ENCODE measurements around the gene SYK.

SYK gene

DNA sequence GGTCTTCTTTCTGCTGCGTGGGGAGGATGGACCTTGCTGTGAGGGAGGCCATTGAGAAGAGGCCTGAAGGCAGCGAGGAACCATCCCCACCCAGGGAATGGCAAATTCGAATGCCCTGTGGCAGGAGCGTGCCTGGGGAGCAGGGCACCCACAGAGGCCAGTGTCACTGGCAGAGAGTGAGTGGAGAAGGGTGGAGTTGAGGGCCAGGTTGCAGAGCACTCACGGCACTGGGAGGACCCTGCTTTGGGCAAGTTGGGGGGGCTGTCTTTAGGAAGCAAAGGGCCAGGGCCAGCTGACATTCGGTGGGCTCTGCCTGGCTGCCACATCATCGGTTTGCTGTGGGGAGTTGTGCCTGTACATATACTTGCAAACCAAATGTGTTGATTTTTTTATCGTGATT is 47.2 kb downstream of the SYK start:
- no peak for DNase-seq
- no peaks in the 10 kb centered on the region for H3K27me3 ChIP-seq (replicated peaks)
- TF ChIP-seq, protein P1, sequence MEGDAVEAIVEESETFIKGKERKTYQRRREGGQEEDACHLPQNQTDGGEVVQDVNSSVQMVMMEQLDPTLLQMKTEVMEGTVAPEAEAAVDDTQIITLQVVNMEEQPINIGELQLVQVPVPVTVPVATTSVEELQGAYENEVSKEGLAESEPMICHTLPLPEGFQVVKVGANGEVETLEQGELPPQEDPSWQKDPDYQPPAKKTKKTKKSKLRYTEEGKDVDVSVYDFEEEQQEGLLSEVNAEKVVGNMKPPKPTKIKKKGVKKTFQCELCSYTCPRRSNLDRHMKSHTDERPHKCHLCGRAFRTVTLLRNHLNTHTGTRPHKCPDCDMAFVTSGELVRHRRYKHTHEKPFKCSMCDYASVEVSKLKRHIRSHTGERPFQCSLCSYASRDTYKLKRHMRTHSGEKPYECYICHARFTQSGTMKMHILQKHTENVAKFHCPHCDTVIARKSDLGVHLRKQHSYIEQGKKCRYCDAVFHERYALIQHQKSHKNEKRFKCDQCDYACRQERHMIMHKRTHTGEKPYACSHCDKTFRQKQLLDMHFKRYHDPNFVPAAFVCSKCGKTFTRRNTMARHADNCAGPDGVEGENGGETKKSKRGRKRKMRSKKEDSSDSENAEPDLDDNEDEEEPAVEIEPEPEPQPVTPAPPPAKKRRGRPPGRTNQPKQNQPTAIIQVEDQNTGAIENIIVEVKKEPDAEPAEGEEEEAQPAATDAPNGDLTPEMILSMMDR (IDR thresholded peaks at IDR 0.05; ENCODE audit: low read depth, low read length, missing control alignments): no peak
- in situ Hi-C loops (cut with HindIII; ENCODE audit: low pct_ligation_motif_present, low sequenced_read_pairs): no loop called here
- H3K36me3 ChIP-seq (replicated peaks): no peaks in the 10 kb centered on the region
- H3K4me3 ChIP-seq (ENCODE audit: low read depth, low read length): no peak overlapping the region
- H3K27ac ChIP-seq: no peak overlapping the region

DNA sequence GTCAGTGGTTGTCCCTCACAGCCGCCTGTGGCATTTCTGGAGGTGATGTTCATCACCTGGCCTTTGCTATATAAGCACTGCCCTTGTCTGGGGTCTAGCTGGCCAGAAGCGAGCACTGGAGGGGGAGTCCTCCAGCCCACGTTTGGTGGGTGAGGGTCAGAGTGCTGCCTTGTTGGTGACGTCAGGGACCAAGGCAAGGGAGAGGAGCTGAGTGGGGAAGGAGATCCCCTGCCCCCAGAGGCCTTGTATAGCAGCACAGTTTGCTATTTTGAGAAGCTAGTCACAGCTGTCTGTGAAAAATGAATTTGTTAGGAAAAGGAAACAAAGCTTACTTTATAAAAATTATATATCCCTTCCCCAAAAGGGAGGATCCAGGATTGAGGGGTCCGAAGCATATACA is 49.8 kb downstream of the SYK start:
- no peak overlapping the region for H3K4me3 ChIP-seq (ENCODE audit: low read depth, low read length)
- H3K27me3 ChIP-seq (replicated peaks): no peaks in the 10 kb centered on the region
- TF ChIP-seq, protein P1 (IDR thresholded peaks at IDR 0.05; ENCODE audit: low read depth, low read length, missing control alignments): no peak
- no peak for DNase-seq
- in situ Hi-C loops (cut with HindIII; ENCODE audit: low pct_ligation_motif_present, low sequenced_read_pairs): no loop called here
- no peak overlapping the region for H3K27ac ChIP-seq
- H3K36me3 ChIP-seq (replicated peaks): no peaks in the 10 kb centered on the region

DNA sequence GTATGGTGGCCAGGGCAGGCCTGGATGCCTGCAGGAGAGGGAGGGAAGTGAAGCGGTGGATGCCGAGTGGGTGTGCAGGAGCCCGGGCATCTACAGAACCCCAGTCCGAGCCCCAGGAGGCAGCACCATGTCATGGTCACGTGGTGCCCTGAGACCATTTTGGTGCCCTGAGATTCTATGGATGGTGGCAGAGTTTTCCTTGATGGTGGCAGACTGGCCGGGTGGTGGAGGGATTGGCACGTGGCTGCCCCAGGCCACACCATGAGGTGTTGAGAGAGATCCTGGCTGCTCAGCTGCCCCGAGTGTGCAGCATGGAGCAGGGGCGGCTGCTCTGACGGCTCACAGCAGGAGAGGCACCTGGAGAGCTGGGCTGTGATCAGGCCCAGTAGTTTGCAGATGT is 52.3 kb downstream of the SYK start:
- H3K4me3 ChIP-seq (ENCODE audit: low read depth, low read length): no peak overlapping the region
- H3K27ac ChIP-seq: no peak overlapping the region
- H3K36me3 ChIP-seq (replicated peaks): no peaks in the 10 kb centered on the region
- no peaks in the 10 kb centered on the region for H3K27me3 ChIP-seq (replicated peaks)
- DNase-seq: no peak
- TF ChIP-seq, protein P1 (IDR thresholded peaks at IDR 0.05; ENCODE audit: low read depth, low read length, missing control alignments): no peak
- in situ Hi-C loops (cut with HindIII; ENCODE audit: low pct_ligation_motif_present, low sequenced_read_pairs): no loop called here

DNA sequence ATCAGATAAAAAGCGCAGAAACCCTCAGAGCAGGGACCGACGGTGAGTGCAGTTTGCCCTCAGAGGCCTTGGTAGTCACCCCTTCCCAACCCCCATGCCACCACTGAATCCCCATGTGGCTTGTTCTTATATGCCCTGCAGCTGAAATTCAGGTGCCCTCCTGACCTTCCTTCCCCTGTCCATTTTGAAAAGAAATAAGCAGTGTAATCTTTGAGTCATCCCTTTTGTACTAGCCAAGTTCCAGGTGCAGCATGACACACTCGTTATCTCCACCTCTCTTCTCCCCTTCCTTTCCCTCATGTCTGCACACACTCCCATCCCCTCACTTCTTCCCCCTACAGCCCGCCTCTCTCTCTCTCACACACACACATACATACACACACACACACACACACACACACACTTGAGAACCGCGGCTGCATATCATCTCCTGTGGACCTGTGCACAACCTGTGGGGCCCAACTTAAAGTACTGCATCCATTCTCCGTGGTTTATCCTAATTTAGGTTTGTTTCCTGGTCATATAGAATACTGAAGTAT is 53.1 kb downstream of the SYK start:
- TF ChIP-seq, protein P1 (IDR thresholded peaks at IDR 0.05; ENCODE audit: low read depth, low read length, missing control alignments): no peak
- in situ Hi-C loops (cut with HindIII; ENCODE audit: low pct_ligation_motif_present, low sequenced_read_pairs): no loop called here
- no peak overlapping the region for H3K4me3 ChIP-seq (ENCODE audit: low read depth, low read length)
- no peaks in the 10 kb centered on the region for H3K36me3 ChIP-seq (replicated peaks)
- DNase-seq: no peak
- no peaks in the 10 kb centered on the region for H3K27me3 ChIP-seq (replicated peaks)
- H3K27ac ChIP-seq: no peak overlapping the region

DNA sequence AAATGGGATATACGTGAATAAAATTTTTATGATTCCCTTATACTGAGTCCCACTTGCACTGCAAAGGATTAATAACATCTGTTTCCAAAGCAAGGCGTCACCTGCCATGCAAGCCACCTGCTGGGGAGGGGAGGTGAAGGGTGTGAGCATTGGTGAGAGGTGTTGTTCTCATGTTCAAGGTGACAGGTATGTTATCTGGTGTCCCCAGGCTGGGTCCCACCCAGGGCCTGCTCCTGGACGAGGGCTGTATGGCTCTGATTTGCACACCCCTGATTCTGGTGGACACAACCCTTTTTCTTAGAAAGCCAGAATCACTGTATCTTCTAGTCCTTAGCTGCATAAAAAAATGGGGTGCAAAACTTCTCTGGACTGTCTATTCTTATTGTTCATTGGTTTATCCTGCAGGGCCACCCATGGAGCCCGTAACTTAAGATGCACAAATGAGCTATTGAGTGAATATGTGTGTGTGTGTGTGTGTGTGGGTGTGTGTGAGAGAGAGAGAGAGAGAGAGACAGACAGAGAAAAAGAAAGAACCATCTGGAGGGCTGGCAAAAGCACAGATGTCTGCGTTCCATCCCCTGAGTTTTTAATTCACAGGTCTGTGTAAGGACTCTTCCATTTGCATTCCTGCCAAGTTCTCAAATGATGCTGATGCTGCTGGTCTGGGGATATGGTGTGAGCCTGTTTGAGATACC is 53.7 kb downstream of the SYK start:
- H3K27ac ChIP-seq: no peak overlapping the region

More for the DNA sequence above, 53.7 kb downstream of the SYK start:
- H3K36me3 ChIP-seq (replicated peaks): no peaks in the 10 kb centered on the region
- no peak for DNase-seq
- TF ChIP-seq, protein P1 (IDR thresholded peaks at IDR 0.05; ENCODE audit: low read depth, low read length, missing control alignments): no peak
- no peaks in the 10 kb centered on the region for H3K27me3 ChIP-seq (replicated peaks)
- no peak overlapping the region for H3K4me3 ChIP-seq (ENCODE audit: low read depth, low read length)
- in situ Hi-C loops (cut with HindIII; ENCODE audit: low pct_ligation_motif_present, low sequenced_read_pairs): no loop called here

Measured in brain microvascular endothelial cell (primary cell).